ENCODE results near the gene UST.

Gene UST

DNA sequence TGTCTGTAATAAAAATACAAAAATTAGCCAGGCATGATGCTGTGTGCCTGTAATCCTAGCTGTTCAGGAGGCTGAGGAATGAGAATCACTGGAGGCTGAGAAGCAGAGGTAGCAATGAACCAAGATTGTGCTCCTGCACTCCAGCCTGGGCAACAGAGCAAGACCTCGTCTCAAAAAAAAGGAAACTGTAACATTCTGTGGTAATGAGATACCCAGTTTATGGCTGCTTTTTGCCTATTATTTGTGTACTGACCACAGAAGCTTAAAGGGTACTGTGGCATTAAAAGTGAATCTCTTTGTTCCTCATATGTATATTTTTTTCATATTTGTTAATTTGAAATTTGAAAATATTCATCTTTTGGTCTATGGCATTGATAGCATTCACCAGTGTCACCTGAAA lies 185.4 kb downstream of the UST start:
- Histone ChIP-seq H3K79me2 (no peaks in the 10 kb centered on the region), H3K4me2 (ENCODE audit: low read length) (no peak overlapping the region), H3K27me3 (ENCODE audit: control insufficient read depth, insufficient read depth, low read length) (no peaks in the 10 kb centered on the region), H3K27ac (no peak overlapping the region), H3K9me3 (ENCODE audit: control insufficient read depth, low read length) (no peaks in the 10 kb centered on the region), H3K36me3 (ENCODE audit: control insufficient read depth, insufficient read depth, low read length) (no peaks in the 10 kb centered on the region), H3K4me1 (no peaks in the 10 kb centered on the region), H2AFZ (no peak overlapping the region), H3K9ac (no peak overlapping the region), H3K4me3 (ENCODE audit: low read depth, low read length) (no peak overlapping the region)
- TF ChIP-seq, protein P1, sequence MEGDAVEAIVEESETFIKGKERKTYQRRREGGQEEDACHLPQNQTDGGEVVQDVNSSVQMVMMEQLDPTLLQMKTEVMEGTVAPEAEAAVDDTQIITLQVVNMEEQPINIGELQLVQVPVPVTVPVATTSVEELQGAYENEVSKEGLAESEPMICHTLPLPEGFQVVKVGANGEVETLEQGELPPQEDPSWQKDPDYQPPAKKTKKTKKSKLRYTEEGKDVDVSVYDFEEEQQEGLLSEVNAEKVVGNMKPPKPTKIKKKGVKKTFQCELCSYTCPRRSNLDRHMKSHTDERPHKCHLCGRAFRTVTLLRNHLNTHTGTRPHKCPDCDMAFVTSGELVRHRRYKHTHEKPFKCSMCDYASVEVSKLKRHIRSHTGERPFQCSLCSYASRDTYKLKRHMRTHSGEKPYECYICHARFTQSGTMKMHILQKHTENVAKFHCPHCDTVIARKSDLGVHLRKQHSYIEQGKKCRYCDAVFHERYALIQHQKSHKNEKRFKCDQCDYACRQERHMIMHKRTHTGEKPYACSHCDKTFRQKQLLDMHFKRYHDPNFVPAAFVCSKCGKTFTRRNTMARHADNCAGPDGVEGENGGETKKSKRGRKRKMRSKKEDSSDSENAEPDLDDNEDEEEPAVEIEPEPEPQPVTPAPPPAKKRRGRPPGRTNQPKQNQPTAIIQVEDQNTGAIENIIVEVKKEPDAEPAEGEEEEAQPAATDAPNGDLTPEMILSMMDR (IDR thresholded peaks at IDR 0.05), result no peak

DNA sequence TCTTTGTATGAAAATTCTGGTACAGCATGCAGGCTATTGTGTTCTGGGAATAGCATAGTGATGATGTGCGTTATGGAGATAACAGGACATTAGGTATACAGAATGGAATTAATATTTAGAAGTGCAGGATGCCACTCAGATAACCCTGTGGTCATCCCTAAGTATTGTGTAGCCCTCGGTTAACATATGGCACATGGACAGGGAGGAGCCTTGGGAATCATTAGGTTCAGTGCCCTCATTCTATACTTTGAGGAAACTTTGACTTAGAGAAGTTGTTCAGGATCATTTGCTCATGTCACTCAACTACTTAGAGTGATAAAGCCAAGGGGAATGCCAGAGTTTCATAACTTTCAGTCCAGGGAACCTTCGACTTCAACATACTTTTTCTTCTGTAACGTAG lies 185.9 kb downstream of the UST start:
- no peak overlapping the region for H3K27ac ChIP-seq
- no peak overlapping the region for H2AFZ ChIP-seq
- no peak overlapping the region for H3K9ac ChIP-seq
- no peak overlapping the region for H3K4me3 ChIP-seq (ENCODE audit: low read depth, low read length)
- no peaks in the 10 kb centered on the region for H3K9me3 ChIP-seq (ENCODE audit: control insufficient read depth, low read length)
- no peak overlapping the region for H3K4me2 ChIP-seq (ENCODE audit: low read length)
- H3K4me1 ChIP-seq, result no peaks in the 10 kb centered on the region
- no peaks in the 10 kb centered on the region for H3K36me3 ChIP-seq (ENCODE audit: control insufficient read depth, insufficient read depth, low read length)
- H3K79me2 ChIP-seq, result no peaks in the 10 kb centered on the region
- TF ChIP-seq, protein P1 (IDR thresholded peaks at IDR 0.05), result no peak
- no peaks in the 10 kb centered on the region for H3K27me3 ChIP-seq (ENCODE audit: control insufficient read depth, insufficient read depth, low read length)

- no peak overlapping the region for H2AFZ ChIP-seq
- H3K4me3 ChIP-seq (ENCODE audit: low read depth, low read length), result no peak overlapping the region
- no peaks in the 10 kb centered on the region for H3K4me1 ChIP-seq
- TF ChIP-seq, protein P1 (IDR thresholded peaks at IDR 0.05), result no peak
- no peak overlapping the region for H3K27ac ChIP-seq
- no peaks in the 10 kb centered on the region for H3K36me3 ChIP-seq (ENCODE audit: control insufficient read depth, insufficient read depth, low read length)
- no peaks in the 10 kb centered on the region for H3K9me3 ChIP-seq (ENCODE audit: control insufficient read depth, low read length)
- H3K4me2 ChIP-seq (ENCODE audit: low read length), result no peak overlapping the region
- no peaks in the 10 kb centered on the region for H3K79me2 ChIP-seq
- H3K9ac ChIP-seq, result no peak overlapping the region
- H3K27me3 ChIP-seq (ENCODE audit: control insufficient read depth, insufficient read depth, low read length), result no peaks in the 10 kb centered on the region
Measured at GRCh38 chr6:148934539-148934938, 187.7 kb downstream of the UST start.

- H2AFZ ChIP-seq, result no peak overlapping the region
- no peaks in the 10 kb centered on the region for H3K9me3 ChIP-seq (ENCODE audit: control insufficient read depth, low read length)
- H3K4me2 ChIP-seq (ENCODE audit: low read length), result no peak overlapping the region
- no peaks in the 10 kb centered on the region for H3K36me3 ChIP-seq (ENCODE audit: control insufficient read depth, insufficient read depth, low read length)
- no peaks in the 10 kb centered on the region for H3K27me3 ChIP-seq (ENCODE audit: control insufficient read depth, insufficient read depth, low read length)
- TF ChIP-seq, protein P1 (IDR thresholded peaks at IDR 0.05), result no peak
- no peak overlapping the region for H3K27ac ChIP-seq
- no peaks in the 10 kb centered on the region for H3K79me2 ChIP-seq
- H3K4me1 ChIP-seq, result no peaks in the 10 kb centered on the region
- no peak overlapping the region for H3K4me3 ChIP-seq (ENCODE audit: low read depth, low read length)
- no peak overlapping the region for H3K9ac ChIP-seq
Measured at GRCh38 chr6:148934961-148935360, 188.1 kb downstream of the UST start.

DNA sequence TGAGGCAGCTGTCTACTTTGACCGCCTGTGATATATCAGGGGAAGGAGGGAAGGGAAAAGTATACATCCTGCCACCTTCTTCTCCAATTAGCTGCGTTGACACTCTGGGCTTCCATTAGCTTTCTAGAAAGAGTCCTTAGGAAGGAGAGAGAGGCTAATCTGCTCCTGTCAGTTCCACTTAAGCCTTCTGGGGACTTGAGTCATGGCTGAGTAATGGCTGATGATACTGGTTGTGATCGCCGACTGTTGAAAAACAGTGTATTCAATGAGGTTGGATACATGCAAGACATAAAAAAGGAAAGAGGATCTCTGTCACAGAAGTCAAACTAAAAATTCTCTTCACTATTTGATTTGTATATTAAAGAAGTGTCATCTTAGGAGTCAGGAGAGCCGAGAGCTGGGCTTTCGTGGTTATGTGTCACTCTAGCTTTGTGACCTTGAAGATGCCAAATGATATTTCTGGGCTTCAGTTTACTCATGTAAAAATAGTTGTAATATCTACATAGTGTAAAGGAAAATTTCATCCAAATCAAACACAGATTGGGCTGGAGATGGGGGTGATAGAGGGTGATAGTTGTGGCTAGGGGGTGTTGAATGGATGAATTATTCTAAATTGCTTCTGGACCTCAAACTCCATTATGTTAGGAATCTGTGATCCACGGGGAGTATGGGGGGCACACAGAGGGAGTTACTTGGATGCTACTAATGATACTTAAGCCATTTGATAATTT lies 189.0 kb downstream of the UST start:
- no peaks in the 10 kb centered on the region for H3K27me3 ChIP-seq (ENCODE audit: control insufficient read depth, insufficient read depth, low read length)
- H3K9ac ChIP-seq, result no peak overlapping the region
- TF ChIP-seq, protein P1 (IDR thresholded peaks at IDR 0.05), result no peak
- no peaks in the 10 kb centered on the region for H3K79me2 ChIP-seq
- no peak overlapping the region for H3K4me3 ChIP-seq (ENCODE audit: low read depth, low read length)
- no peaks in the 10 kb centered on the region for H3K36me3 ChIP-seq (ENCODE audit: control insufficient read depth, insufficient read depth, low read length)
- H3K9me3 ChIP-seq (ENCODE audit: control insufficient read depth, low read length), result no peaks in the 10 kb centered on the region
- no peak overlapping the region for H2AFZ ChIP-seq
- H3K4me2 ChIP-seq (ENCODE audit: low read length), result no peak overlapping the region
- H3K4me1 ChIP-seq, result no peaks in the 10 kb centered on the region
- H3K27ac ChIP-seq, result no peak overlapping the region

Data from parathyroid adenoma (tissue), 2 donors.